Measurements from ENCODE around the gene TRAF2. TPM values are rescaled to one million over a fixed set of nuclear protein-coding genes. Genes with fewer than 3 reads are reported as not detected.

TRAF2 gene
- total and polyA plus RNA-seq, 2 of the 13 experiments (the other 11 are each of a cell fraction or from before 2014, with no cell fraction given), result 12.4 to 13.6 TPM

- no peak for ATAC-seq
- Histone ChIP-seq H3K9me3 (ENCODE audit: low read length) (no peaks in the 10 kb centered on the region), H2AFZ (ENCODE audit: low read length) (no peak overlapping the region), H3K9ac (ENCODE audit: insufficient read depth, low read depth, low read length) (no peak overlapping the region), H3K27me3 (ENCODE audit: control insufficient read depth in 1 of 2, insufficient read depth in 2 of 2, low read length in 2 of 2) (no peaks in the 10 kb centered on the region), H3K4me3 (replicated peaks in 1 of 3; ENCODE audit: insufficient read depth in 1 of 3, low read depth in 2 of 3, low read length in 3 of 3) (no peak overlapping the region), H3K36me3 (replicated peaks in 1 of 2; ENCODE audit: control insufficient read depth in 1 of 2, insufficient read depth in 2 of 2, low read length in 2 of 2) (no peaks in the 10 kb centered on the region), H3K4me2 (ENCODE audit: low read depth, low read length) (no peak overlapping the region), H3K4me1 (ENCODE audit: insufficient read depth, low read length) (peaks cover 32% of the 10 kb centered on the region), H3K79me2 (ENCODE audit: insufficient read depth, low read length) (peaks cover 5% of the 10 kb centered on the region), H4K20me1 (ENCODE audit: insufficient read depth, low read length) (no peaks in the 10 kb centered on the region), H3K27ac (ENCODE audit: extremely low read length, insufficient read depth, low read length) (no peak overlapping the region)
- 92% methylated on average over 2 of the region's 15 CpGs for WGBS (ENCODE audit: low lambda C conversion rate)
- ChIA-PET CTCF (ENCODE audit: low intra/inter-chr PET ratio, low total read pairs) (no interaction called here), POLR2A (no interaction called here)
- FAIRE-seq, result no peak
- intact Hi-C loops (cut with micrococcal nuclease; ENCODE audit: unreplicated experiment), result no loop called here
- no TSS peak for BruUV-seq (replicated peaks)
- in situ Hi-C loops (cut with HindIII; ENCODE audit: extremely low pct_ligation_motif_present, low pct_unique_long_range_greater_than_20kb), result no loop called here
- DNase-seq (ENCODE audit: low spot score), result no peak
- TF ChIP-seq TFE3 (CRISPR knock-in tag; IDR thresholded peaks at IDR 0.05) (no peak), RBM39 (IDR thresholded peaks at IDR 0.05; ENCODE audit: low read depth, low read length, poor library complexity, severe bottlenecking) (no peak), KLF13 (CRISPR knock-in tag; IDR thresholded peaks at IDR 0.05) (no peak), ZNF775 (CRISPR knock-in tag; IDR thresholded peaks at IDR 0.05; ENCODE audit: borderline replicate concordance) (no peak), SOX5 (CRISPR knock-in tag; IDR thresholded peaks at IDR 0.05; ENCODE audit: borderline replicate concordance) (no peak), SKIL (CRISPR knock-in tag; IDR thresholded peaks at IDR 0.05; ENCODE audit: borderline replicate concordance) (no peak), TFDP2 (CRISPR knock-in tag; IDR thresholded peaks at IDR 0.05) (no peak), KMT2B (CRISPR knock-in tag; IDR thresholded peaks at IDR 0.05) (no peak), HDAC6 (IDR thresholded peaks at IDR 0.05; ENCODE audit: low read depth, low read length) (no peak), FOXJ3 (CRISPR knock-in tag; IDR thresholded peaks at IDR 0.05; ENCODE audit: borderline replicate concordance) (no peak)
- TF ChIP-seq, protein P1, sequence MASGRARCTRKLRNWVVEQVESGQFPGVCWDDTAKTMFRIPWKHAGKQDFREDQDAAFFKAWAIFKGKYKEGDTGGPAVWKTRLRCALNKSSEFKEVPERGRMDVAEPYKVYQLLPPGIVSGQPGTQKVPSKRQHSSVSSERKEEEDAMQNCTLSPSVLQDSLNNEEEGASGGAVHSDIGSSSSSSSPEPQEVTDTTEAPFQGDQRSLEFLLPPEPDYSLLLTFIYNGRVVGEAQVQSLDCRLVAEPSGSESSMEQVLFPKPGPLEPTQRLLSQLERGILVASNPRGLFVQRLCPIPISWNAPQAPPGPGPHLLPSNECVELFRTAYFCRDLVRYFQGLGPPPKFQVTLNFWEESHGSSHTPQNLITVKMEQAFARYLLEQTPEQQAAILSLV (CRISPR knock-in tag; IDR thresholded peaks at IDR 0.05; ENCODE audit: borderline replicate concordance), result no peak
- TF ChIP-seq, protein P2, sequence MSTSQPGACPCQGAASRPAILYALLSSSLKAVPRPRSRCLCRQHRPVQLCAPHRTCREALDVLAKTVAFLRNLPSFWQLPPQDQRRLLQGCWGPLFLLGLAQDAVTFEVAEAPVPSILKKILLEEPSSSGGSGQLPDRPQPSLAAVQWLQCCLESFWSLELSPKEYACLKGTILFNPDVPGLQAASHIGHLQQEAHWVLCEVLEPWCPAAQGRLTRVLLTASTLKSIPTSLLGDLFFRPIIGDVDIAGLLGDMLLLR (CRISPR knock-in tag; IDR thresholded peaks at IDR 0.05), result no peak
- TF ChIP-seq, protein P3, sequence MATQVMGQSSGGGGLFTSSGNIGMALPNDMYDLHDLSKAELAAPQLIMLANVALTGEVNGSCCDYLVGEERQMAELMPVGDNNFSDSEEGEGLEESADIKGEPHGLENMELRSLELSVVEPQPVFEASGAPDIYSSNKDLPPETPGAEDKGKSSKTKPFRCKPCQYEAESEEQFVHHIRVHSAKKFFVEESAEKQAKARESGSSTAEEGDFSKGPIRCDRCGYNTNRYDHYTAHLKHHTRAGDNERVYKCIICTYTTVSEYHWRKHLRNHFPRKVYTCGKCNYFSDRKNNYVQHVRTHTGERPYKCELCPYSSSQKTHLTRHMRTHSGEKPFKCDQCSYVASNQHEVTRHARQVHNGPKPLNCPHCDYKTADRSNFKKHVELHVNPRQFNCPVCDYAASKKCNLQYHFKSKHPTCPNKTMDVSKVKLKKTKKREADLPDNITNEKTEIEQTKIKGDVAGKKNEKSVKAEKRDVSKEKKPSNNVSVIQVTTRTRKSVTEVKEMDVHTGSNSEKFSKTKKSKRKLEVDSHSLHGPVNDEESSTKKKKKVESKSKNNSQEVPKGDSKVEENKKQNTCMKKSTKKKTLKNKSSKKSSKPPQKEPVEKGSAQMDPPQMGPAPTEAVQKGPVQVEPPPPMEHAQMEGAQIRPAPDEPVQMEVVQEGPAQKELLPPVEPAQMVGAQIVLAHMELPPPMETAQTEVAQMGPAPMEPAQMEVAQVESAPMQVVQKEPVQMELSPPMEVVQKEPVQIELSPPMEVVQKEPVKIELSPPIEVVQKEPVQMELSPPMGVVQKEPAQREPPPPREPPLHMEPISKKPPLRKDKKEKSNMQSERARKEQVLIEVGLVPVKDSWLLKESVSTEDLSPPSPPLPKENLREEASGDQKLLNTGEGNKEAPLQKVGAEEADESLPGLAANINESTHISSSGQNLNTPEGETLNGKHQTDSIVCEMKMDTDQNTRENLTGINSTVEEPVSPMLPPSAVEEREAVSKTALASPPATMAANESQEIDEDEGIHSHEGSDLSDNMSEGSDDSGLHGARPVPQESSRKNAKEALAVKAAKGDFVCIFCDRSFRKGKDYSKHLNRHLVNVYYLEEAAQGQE (IDR thresholded peaks at IDR 0.05; ENCODE audit: borderline replicate concordance in 1 of 2, low read depth in 1 of 2, low read length in 2 of 2), result no peak
Observed at GRCh38 chr9:136952321-136952850, 66.1 kb downstream of the TRAF2 start.
